ENCODE results near the gene SPOCK1.

The SPOCK1 gene

GRCh38 chr5:137439645-137440044 is 59.5 kb downstream of the SPOCK1 start:
- Mint-ChIP-seq H3K27me3 (peaks cover 11% of the 10 kb centered on the region), H3K4me1 (ENCODE audit: low read depth) (no peaks in the 10 kb centered on the region), H3K27ac (no peak overlapping the region), H3K4me3 (no peak overlapping the region), H3K9me3 (ENCODE audit: low read depth) (no peaks in the 10 kb centered on the region), H3K36me3 (no peaks in the 10 kb centered on the region)

- no peak overlapping the region for H3K4me3 Mint-ChIP-seq
- H3K27me3 Mint-ChIP-seq = peaks cover 8% of the 10 kb centered on the region
- H3K4me1 Mint-ChIP-seq (ENCODE audit: low read depth) = no peaks in the 10 kb centered on the region
- no peaks in the 10 kb centered on the region for H3K36me3 Mint-ChIP-seq
- H3K27ac Mint-ChIP-seq = no peak overlapping the region
- H3K9me3 Mint-ChIP-seq (ENCODE audit: low read depth) = no peaks in the 10 kb centered on the region
Measured at GRCh38 chr5:137438932-137439331, 60.2 kb downstream of the SPOCK1 start.

GRCh38 chr5:137437774-137438173 is 61.4 kb downstream of the SPOCK1 start:
- no peak overlapping the region for H3K27ac Mint-ChIP-seq
- H3K9me3 Mint-ChIP-seq (ENCODE audit: low read depth) = no peaks in the 10 kb centered on the region
- H3K27me3 Mint-ChIP-seq = peaks cover 4% of the 10 kb centered on the region
- H3K36me3 Mint-ChIP-seq = no peaks in the 10 kb centered on the region
- H3K4me1 Mint-ChIP-seq (ENCODE audit: low read depth) = no peaks in the 10 kb centered on the region
- H3K4me3 Mint-ChIP-seq = no peak overlapping the region

GRCh38 chr5:137433539-137433938 is 65.6 kb downstream of the SPOCK1 start:
- no peaks in the 10 kb centered on the region for H3K4me1 Mint-ChIP-seq (ENCODE audit: low read depth)
- peaks cover 12% of the 10 kb centered on the region for H3K27me3 Mint-ChIP-seq

GRCh38 chr5:137432376-137432775 is 66.8 kb downstream of the SPOCK1 start:
- Mint-ChIP-seq H3K36me3 (no peaks in the 10 kb centered on the region), H3K4me1 (ENCODE audit: low read depth) (no peaks in the 10 kb centered on the region), H3K4me3 (no peak overlapping the region), H3K9me3 (ENCODE audit: low read depth) (peaks cover 10% of the 10 kb centered on the region), H3K27me3 (peaks cover 13% of the 10 kb centered on the region), H3K27ac (no peak overlapping the region)

More at GRCh38 chr5:137433539-137433938, 65.6 kb downstream of the SPOCK1 start:
- Mint-ChIP-seq H3K9me3 (ENCODE audit: low read depth) (peaks cover 10% of the 10 kb centered on the region), H3K27ac (no peak overlapping the region), H3K36me3 (no peaks in the 10 kb centered on the region), H3K4me3 (no peak overlapping the region)

- no peaks in the 10 kb centered on the region for H3K36me3 Mint-ChIP-seq
- H3K27me3 Mint-ChIP-seq = peaks cover 8% of the 10 kb centered on the region
- H3K9me3 Mint-ChIP-seq (ENCODE audit: low read depth) = peaks cover 10% of the 10 kb centered on the region
- H3K27ac Mint-ChIP-seq = no peak overlapping the region
- no peak overlapping the region for H3K4me3 Mint-ChIP-seq
- H3K4me1 Mint-ChIP-seq (ENCODE audit: low read depth) = no peaks in the 10 kb centered on the region
Measured at GRCh38 chr5:137431051-137431450, 68.1 kb downstream of the SPOCK1 start.

GRCh38 chr5:137415231-137415681 is 83.9 kb downstream of the SPOCK1 start:
- Mint-ChIP-seq H3K4me3 (no peak overlapping the region), H3K27me3 (peaks cover 3% of the 10 kb centered on the region), H3K36me3 (no peaks in the 10 kb centered on the region), H3K4me1 (ENCODE audit: low read depth) (no peaks in the 10 kb centered on the region), H3K9me3 (ENCODE audit: low read depth) (peaks cover 13% of the 10 kb centered on the region), H3K27ac (no peak overlapping the region)

GRCh38 chr5:137414112-137414755 is 84.9 kb downstream of the SPOCK1 start:
- Mint-ChIP-seq H3K4me1 (ENCODE audit: low read depth) (no peaks in the 10 kb centered on the region), H3K27ac (no peak overlapping the region), H3K27me3 (peaks cover 3% of the 10 kb centered on the region), H3K36me3 (no peaks in the 10 kb centered on the region), H3K9me3 (ENCODE audit: low read depth) (peaks cover 13% of the 10 kb centered on the region), H3K4me3 (no peak overlapping the region)

GRCh38 chr5:137412136-137412535 is 87.0 kb downstream of the SPOCK1 start:
- H3K4me1 Mint-ChIP-seq (ENCODE audit: low read depth) = no peaks in the 10 kb centered on the region
- no peaks in the 10 kb centered on the region for H3K36me3 Mint-ChIP-seq
- H3K27me3 Mint-ChIP-seq = peaks cover 3% of the 10 kb centered on the region
- H3K4me3 Mint-ChIP-seq = no peak overlapping the region
- H3K9me3 Mint-ChIP-seq (ENCODE audit: low read depth) = peaks cover 13% of the 10 kb centered on the region
- no peak overlapping the region for H3K27ac Mint-ChIP-seq

GRCh38 chr5:137410234-137411010 is 88.7 kb downstream of the SPOCK1 start:
- no peaks in the 10 kb centered on the region for H3K4me1 Mint-ChIP-seq (ENCODE audit: low read depth)
- no peak overlapping the region for H3K27ac Mint-ChIP-seq
- H3K27me3 Mint-ChIP-seq = peaks cover 3% of the 10 kb centered on the region
- no peaks in the 10 kb centered on the region for H3K36me3 Mint-ChIP-seq
- no peak overlapping the region for H3K4me3 Mint-ChIP-seq
- peaks cover 5% of the 10 kb centered on the region for H3K9me3 Mint-ChIP-seq (ENCODE audit: low read depth)

- Mint-ChIP-seq H3K4me1 (ENCODE audit: low read depth) (no peaks in the 10 kb centered on the region), H3K27me3 (peaks cover 3% of the 10 kb centered on the region), H3K36me3 (no peaks in the 10 kb centered on the region), H3K9me3 (ENCODE audit: low read depth) (no peaks in the 10 kb centered on the region), H3K4me3 (no peak overlapping the region), H3K27ac (no peak overlapping the region)
Measured at GRCh38 chr5:137409736-137410135, 89.4 kb downstream of the SPOCK1 start.

- H3K27ac Mint-ChIP-seq = no peak overlapping the region
Measured at GRCh38 chr5:137407090-137407489, 92.0 kb downstream of the SPOCK1 start.

GRCh38 chr5:137405393-137405792 is 93.7 kb downstream of the SPOCK1 start:
- Mint-ChIP-seq H3K4me3 (no peak overlapping the region), H3K27ac (no peak overlapping the region), H3K9me3 (ENCODE audit: low read depth) (no peaks in the 10 kb centered on the region), H3K4me1 (ENCODE audit: low read depth) (no peaks in the 10 kb centered on the region), H3K36me3 (no peaks in the 10 kb centered on the region), H3K27me3 (peaks cover 3% of the 10 kb centered on the region)

More at GRCh38 chr5:137407090-137407489, 92.0 kb downstream of the SPOCK1 start:
- H3K27me3 Mint-ChIP-seq = peaks cover 3% of the 10 kb centered on the region
- no peak overlapping the region for H3K4me3 Mint-ChIP-seq
- no peaks in the 10 kb centered on the region for H3K36me3 Mint-ChIP-seq
- H3K9me3 Mint-ChIP-seq (ENCODE audit: low read depth) = no peaks in the 10 kb centered on the region
- H3K4me1 Mint-ChIP-seq (ENCODE audit: low read depth) = no peaks in the 10 kb centered on the region

- Mint-ChIP-seq H3K9me3 (ENCODE audit: low read depth) (no peaks in the 10 kb centered on the region), H3K27ac (no peak overlapping the region), H3K27me3 (peaks cover 3% of the 10 kb centered on the region), H3K4me3 (no peak overlapping the region), H3K4me1 (ENCODE audit: low read depth) (no peaks in the 10 kb centered on the region), H3K36me3 (no peaks in the 10 kb centered on the region)
Measured at GRCh38 chr5:137403869-137404268, 95.3 kb downstream of the SPOCK1 start.

GRCh38 chr5:137402436-137403187 is 96.5 kb downstream of the SPOCK1 start:
- no peak overlapping the region for H3K4me3 Mint-ChIP-seq
- no peaks in the 10 kb centered on the region for H3K9me3 Mint-ChIP-seq (ENCODE audit: low read depth)
- H3K27me3 Mint-ChIP-seq = peaks cover 3% of the 10 kb centered on the region
- no peaks in the 10 kb centered on the region for H3K4me1 Mint-ChIP-seq (ENCODE audit: low read depth)
- H3K27ac Mint-ChIP-seq = no peak overlapping the region
- H3K36me3 Mint-ChIP-seq = no peaks in the 10 kb centered on the region
